Posterior cingulate gyrus (tissue), 11 donors: ENCODE data around the gene RMI2.

Experiments used
- DNase-seq, 10 donors: peaks; one replicate each; pipeline versions ENCODE4 v3.0.0 to v3.0.0-alpha.2; 2020 to 2021; ENCODE audit warnings: mixed read lengths in 3 of 10
- intact Hi-C: fragments of 100-400 bp; cut with DNase I; formaldehyde crosslinking; loops from one replicate; pipeline ENCODE4 v1.15.1; 2023

Gene RMI2

DNA sequence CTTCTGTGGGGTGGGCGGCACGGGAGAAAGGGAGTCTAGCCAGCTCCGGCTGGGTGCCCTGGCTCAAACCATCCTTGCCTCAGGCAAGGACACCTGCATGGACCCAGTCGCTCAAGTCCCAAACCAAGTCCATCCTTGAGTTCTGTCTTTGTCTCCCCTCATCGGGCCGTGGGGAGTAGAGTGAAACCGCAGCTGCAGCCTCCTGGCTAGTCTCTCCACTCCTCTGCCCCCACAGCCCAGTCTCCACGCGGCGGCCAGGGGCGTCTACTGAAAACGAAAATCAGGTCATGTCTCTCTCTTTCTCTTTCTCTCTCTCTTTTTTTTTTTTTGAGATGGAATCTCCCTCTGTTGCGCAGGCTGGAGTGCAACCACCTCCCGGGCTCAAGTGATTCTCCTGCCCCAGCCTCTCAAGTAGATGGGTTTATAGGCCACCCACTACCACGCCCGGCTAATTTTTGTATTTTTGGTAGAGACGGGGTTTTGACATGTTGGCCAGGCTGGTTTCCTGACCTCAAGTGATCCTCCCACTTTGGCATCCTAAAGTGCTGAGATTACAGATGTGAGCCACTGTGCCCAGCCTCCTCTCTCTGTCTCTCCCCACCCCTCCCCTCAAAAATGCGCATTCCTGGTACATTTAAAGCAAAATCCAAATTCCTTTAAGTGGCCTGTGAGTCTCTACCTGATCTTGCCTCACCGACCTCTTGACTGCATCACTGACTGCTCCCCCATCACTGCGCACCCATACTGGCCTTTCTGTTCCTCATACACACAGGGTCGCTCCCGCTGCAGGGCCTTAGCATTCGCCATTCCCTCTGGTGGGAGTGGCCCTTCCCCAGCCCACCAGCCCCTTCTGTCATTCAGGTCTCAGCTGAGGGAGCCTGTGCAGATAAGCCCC lies 17.7 kb upstream of the RMI2 start:
- DNase-seq, result peak in 1 of 10 donors; percentile 70
- intact Hi-C loops, result no loop called here

DNA sequence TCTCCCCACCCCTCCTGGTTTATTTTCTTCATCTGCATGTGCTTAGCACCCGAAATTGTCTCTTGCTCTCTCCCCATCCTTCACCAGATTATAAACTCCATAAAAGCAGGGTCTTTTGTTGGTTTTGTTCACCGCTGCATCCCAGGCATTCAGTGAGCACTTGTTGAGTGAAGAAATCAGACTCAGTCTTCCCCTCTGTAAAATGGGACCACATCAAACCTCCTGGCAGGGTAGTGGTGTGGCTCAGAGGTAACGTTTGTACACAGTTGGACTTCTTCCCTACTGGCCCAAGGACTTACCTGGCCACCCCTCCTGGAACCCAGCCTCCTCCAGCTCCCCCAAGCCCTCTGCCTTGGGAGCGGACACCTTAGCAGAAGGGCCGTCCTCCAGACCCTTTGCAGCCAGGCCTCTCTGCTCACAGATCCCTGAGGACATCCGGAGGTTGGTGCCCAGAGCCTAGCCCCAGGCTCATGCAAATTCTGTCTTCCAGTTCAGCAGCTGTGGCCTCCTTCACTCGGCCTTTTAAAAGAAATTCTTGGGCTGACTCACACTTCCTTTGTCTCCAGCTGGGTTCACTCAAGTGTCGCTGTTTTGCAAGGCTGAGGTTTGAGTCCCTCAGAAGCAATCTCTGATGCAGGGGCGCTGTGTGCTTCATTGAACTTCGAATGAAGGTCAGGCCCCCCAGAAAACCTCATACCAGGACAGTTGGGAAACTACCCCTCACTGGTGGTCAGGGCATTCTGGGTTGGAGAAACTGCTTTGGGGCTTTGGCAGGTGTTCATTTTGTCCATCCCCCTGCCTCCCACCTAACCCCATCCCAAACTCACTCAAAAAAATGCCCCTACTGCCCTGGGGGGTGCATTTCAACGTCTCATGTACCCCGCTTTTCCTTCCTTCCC lies 16.8 kb upstream of the RMI2 start:
- peak in 2 of 10 donors; percentile 3 to 64 for DNase-seq
- intact Hi-C loops, result no loop called here

- no peak for DNase-seq
- intact Hi-C loops, result no loop called here
Measured at GRCh38 chr16:11329071-11329491, 16.2 kb upstream of the RMI2 start.

GRCh38 chr16:11329891-11330290 lies 15.4 kb upstream of the RMI2 start:
- DNase-seq, result no peak
- intact Hi-C loops, result no loop called here

GRCh38 chr16:11330526-11331237 lies 14.6 kb upstream of the RMI2 start:
- intact Hi-C loops, result no loop called here
- no peak for DNase-seq

GRCh38 chr16:11331967-11332366 lies 13.3 kb upstream of the RMI2 start:
- DNase-seq, result peak in 1 of 10 donors; percentile 21
- intact Hi-C loops, result no loop called here

- intact Hi-C loops, result no loop called here
Measured at GRCh38 chr16:11333010-11333409, 12.2 kb upstream of the RMI2 start.

GRCh38 chr16:11333702-11334101 lies 11.6 kb upstream of the RMI2 start:
- intact Hi-C loops, result no loop called here
- DNase-seq, result no peak

More at GRCh38 chr16:11333010-11333409, 12.2 kb upstream of the RMI2 start:
- DNase-seq, result no peak

- intact Hi-C loops, result no loop called here
- no peak for DNase-seq
Measured at GRCh38 chr16:11334831-11335404, 10.3 kb upstream of the RMI2 start.

DNA sequence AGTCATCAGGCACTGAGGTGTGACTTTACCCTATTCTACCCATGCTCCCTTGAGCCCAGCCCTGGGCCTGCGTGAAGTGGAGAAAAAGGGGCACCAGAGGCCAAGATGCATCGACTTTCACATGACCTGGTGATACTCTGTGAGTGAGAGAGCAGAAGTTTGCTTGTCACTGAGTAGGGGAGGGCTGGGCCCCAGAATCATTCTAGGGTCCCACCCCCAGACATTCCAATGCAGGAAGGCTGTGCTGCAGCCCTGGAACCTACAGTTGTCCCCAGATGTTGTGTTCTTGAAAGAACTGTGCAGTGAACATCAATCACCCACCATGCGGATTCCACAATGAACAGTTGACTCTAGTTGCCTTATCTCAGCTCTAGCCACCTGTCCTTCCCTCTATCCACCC lies 6.2 kb upstream of the RMI2 start:
- DNase-seq, result no peak
- intact Hi-C loops, result no loop called here

DNA sequence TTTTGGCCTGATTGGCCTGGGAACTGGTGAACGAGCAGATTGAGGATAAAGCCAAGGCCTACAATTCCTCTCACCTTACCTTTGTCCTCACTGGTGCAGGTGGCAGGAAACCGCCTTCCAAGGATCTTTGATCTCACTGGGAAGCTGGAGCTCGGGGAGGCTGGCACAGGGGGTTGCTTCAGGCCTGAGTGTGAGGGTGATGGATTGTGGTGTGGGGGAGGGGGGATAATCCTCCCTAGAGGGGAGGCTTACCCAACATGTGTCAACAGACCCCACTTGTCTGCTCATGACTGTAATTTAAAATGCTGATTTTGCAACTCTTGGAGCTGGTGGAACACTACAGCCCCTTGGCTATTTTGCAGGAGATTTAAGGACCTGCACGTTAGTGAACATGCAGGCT lies 4.5 kb upstream of the RMI2 start:
- peak in 1 of 10 donors; percentile 35 for DNase-seq
- intact Hi-C loops, result no loop called here

DNA sequence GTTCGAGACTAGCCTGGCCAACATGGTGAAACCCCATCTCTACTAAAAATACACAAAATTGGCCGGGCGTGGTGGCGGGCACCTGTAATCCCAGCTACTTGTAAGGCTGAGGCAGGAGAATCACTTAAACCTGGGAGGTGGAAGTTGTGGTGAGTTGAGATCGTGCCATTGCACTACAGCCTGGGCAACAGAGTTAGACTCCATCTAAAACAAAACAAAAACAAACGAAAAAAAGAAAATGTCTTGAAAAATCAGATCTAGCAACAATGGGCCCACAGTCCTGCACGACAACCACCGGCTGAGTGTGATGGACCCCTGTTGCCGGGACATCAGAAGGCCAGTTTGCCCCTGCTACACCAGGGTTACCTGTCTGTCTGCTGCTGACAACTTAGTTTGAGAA lies 3.9 kb upstream of the RMI2 start:
- peak in 1 of 10 donors; percentile 21 for DNase-seq
- intact Hi-C loops, result no loop called here

DNA sequence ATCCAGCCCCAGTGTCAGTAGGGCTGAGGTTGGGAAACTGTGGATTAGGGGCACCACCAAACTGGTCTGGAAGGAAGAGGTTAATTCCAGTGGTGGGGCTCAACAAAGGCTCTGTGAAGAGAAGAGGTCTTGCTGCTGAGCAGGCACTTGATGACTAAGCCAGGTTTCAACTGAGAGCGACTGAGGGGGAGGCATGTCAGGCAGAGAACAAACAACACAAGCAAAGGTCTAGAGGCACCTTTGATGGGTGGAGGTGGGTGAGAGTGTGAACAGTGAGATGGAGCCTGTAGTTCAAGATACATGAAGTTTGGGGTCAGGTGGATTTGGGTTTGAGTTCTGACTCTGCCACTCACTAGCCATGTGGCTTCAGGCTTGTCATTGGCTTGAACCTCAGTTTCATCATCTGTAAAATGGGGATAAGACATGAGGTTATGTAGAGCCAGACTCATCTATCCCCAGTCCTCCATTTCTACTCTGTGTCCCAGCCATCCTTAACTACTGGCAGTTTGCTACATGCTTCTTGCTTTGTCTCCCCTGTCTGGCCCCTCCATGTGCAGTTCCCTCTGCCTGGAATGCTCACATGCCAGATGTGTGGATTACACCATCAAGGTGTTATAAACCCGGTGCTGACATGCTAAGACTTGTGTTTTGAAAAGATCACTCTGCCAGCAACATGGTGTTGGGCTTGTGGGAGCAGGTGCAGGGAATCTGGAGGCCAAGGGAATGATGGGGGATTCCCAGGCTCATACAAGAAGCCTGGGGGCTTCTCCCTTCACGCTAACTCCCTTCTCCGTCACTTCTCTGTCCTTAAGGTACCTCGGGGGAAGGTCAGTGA lies 3.0 kb upstream of the RMI2 start:
- DNase-seq, result no peak
- intact Hi-C loops, result no loop called here

DNA sequence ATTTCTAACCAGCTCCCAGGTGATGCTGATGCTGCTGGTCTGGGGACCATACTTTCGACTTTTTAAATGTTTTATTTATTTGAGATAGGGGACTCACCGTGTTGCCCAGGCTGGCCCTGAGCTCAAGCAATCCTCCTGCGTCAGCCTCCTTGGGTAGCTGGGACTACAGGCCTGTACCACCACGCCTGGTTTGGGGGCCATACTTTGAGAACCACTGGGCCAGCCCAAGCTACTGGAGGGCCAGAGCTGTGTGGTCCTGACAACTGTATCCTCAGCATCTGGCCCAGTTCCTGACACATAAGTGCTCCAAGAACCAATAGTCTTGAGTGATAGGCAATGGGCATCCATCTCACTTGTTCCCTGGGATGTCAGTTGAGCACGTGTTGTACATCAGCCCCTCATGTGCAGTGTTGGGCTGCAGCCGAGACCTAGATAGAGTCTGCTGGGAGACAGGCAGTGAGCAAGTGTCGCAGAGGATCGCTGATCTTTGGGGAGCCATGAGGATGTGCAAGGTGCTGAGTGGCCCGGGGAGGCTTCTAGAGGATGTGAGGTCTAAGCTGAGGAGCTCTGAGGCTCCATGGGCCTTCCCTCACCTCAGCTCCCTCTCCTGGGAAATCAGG lies 1.6 kb downstream of the RMI2 start:
- intact Hi-C loops, result no loop called here
- peak in 2 of 10 donors; percentile 4 to 20 for DNase-seq

DNA sequence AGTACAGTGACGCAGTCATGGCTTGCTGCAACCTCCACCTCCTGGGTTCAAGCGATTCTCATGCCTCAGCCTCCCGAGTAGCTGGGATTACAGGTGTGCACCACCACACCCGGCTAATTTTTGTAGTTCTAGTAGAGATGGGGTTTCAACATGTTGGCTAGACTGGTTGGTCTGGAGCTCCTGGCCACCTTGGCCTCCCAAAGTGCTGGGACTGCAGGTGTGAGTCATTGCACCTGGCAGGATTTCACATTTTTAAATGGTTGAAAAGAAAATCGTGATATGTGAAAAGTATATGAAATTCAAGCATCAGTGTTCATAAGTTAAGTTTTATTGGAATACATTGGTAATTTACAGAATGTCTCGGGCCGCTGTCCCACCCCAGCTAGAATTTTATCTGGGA lies 2.6 kb downstream of the RMI2 start:
- intact Hi-C loops, result no loop called here
- peak in 1 of 10 donors; percentile 18 for DNase-seq

GRCh38 chr16:11348737-11349598 lies 3.7 kb downstream of the RMI2 start:
- intact Hi-C loops, result no loop called here
- peak in 2 of 10 donors; percentile 63 to 64 for DNase-seq

- intact Hi-C loops, result no loop called here
- DNase-seq, result peak in 3 of 10 donors; percentile 33 to 90 (median 64)
Measured at GRCh38 chr16:11349599-11350276, 4.5 kb downstream of the RMI2 start.
